Smooth muscle cell of the coronary artery (primary cell): ENCODE data around the gene KRTAP9-8. TPM values are rescaled to one million over a fixed set of nuclear protein-coding genes. Genes with fewer than 3 reads are reported as not detected.

Experiments used
- total RNA-seq: library from RNA; depleted of rRNA; stranded (reverse); fragments of >200 nt; gene quantifications from 2 replicates; pipeline ENCODE4 v1.2.3, GENCODE V29; 2014; ENCODE audit warnings: low replicate concordance

The KRTAP9-8 gene
- total RNA-seq, result not detected in 2 replicates

GRCh38 chr17:41237949-41238437 is at the start of gene KRTAP9-8:
TSS of gene KRTAP9-8 (plus strand) at chr17:41237999. CDS start at chr17:41238052, 53 bp downstream.

GRCh38 chr17:41189837-41190318 is 47.9 kb upstream of the KRTAP9-8 start, which contains the start of gene KRTAP9-1:
TSS of gene KRTAP9-1 (plus strand) at chr17:41189887. CDS start at chr17:41189887, 0 bp downstream.

GRCh38 chr17:41226598-41227095 is 11.2 kb upstream of the KRTAP9-8 start, which contains the start of gene KRTAP9-2:
TSS of gene KRTAP9-2 (plus strand) at chr17:41226648. CDS start at chr17:41226655, 7 bp downstream.

GRCh38 chr17:41232399-41233105 is 5.2 kb upstream of the KRTAP9-8 start, which contains the start of gene KRTAP9-3:
TSS of gene KRTAP9-3 (plus strand) at chr17:41232449. CDS start at chr17:41232502, 53 bp downstream.

GRCh38 chr17:41249637-41250240 is 11.9 kb downstream of the KRTAP9-8 start, which contains the start of gene KRTAP9-4:
TSS of gene KRTAP9-4 (plus strand) at chr17:41249687. CDS start at chr17:41249721, 34 bp downstream.

GRCh38 chr17:41255381-41256290 is 17.8 kb downstream of the KRTAP9-8 start, which contains the start of gene KRTAP9-9:
TSS of gene KRTAP9-9 (plus strand) at chr17:41255384.

GRCh38 chr17:41265078-41265477 is 27.3 kb downstream of the KRTAP9-8 start, which contains the start of gene KRTAP9-6:
TSS of gene KRTAP9-6 (plus strand) at chr17:41265378. CDS start at chr17:41265378, 0 bp downstream.

GRCh38 chr17:41275648-41276190 is 37.9 kb downstream of the KRTAP9-8 start, which contains the start of gene KRTAP9-7:
TSS of gene KRTAP9-7 (plus strand) at chr17:41275698. CDS start at chr17:41275698, 0 bp downstream.

Other genes starting within 250 kb of the KRTAP9-8 start
- not detected in 2 replicates for gene KRTAP3-3, start 243.8 kb upstream of the KRTAP9-8 start, total RNA-seq
- gene KRTAP3-2, start 238.1 kb upstream of the KRTAP9-8 start, total RNA-seq, result not detected in 2 replicates
- gene KRTAP3-1, start 228.9 kb upstream of the KRTAP9-8 start, total RNA-seq, result not detected in 2 replicates
- gene KRTAP1-5, start 210.8 kb upstream of the KRTAP9-8 start, total RNA-seq, result not detected in 2 replicates
- gene KRTAP1-4, start 207.8 kb upstream of the KRTAP9-8 start, total RNA-seq, result not detected in 2 replicates
- gene KRTAP1-3, start 203.1 kb upstream of the KRTAP9-8 start, total RNA-seq, result not detected in 2 replicates
- not detected in 2 replicates for gene KRTAP1-1, start 196.5 kb upstream of the KRTAP9-8 start, total RNA-seq
- gene KRTAP2-1, start 190.7 kb upstream of the KRTAP9-8 start, total RNA-seq, result not detected in 2 replicates
- gene KRTAP2-2, start 182.8 kb upstream of the KRTAP9-8 start, total RNA-seq, result not detected in 2 replicates
- gene KRTAP2-3, start 177.9 kb upstream of the KRTAP9-8 start, total RNA-seq, result not detected in 2 replicates
- not detected in 2 replicates for gene KRTAP2-4, start 172.1 kb upstream of the KRTAP9-8 start, total RNA-seq
- not detected in 2 replicates for gene KRTAP4-7, start 153.8 kb upstream of the KRTAP9-8 start, total RNA-seq
- not detected in 2 replicates for gene KRTAP4-8, start 139.9 kb upstream of the KRTAP9-8 start, total RNA-seq
- not detected in 2 replicates for gene KRTAP4-16, start 135.8 kb upstream of the KRTAP9-8 start, total RNA-seq
- gene KRTAP4-9, start 132.6 kb upstream of the KRTAP9-8 start, total RNA-seq, result not detected in 2 replicates
- gene KRTAP4-11, start 119.6 kb upstream of the KRTAP9-8 start, total RNA-seq, result not detected in 2 replicates
- gene KRTAP4-12, start 113.8 kb upstream of the KRTAP9-8 start, total RNA-seq, result not detected in 2 replicates
- gene KRTAP4-6, start 97.5 kb upstream of the KRTAP9-8 start, total RNA-seq, result not detected in 2 replicates
- gene KRTAP4-5, start 88.2 kb upstream of the KRTAP9-8 start, total RNA-seq, result not detected in 2 replicates
- gene KRTAP4-4, start 77.3 kb upstream of the KRTAP9-8 start, total RNA-seq, result not detected in 2 replicates
- not detected in 2 replicates for gene KRTAP4-3, start 69.8 kb upstream of the KRTAP9-8 start, total RNA-seq
- gene KRTAP4-2, start 59.8 kb upstream of the KRTAP9-8 start, total RNA-seq, result not detected in 2 replicates
- gene KRTAP4-1, start 53.1 kb upstream of the KRTAP9-8 start, total RNA-seq, result not detected in 2 replicates
- gene KRTAP9-1, start 48.1 kb upstream of the KRTAP9-8 start, total RNA-seq, result not detected in 2 replicates
- not detected in 2 replicates for gene KRTAP9-2, start 11.4 kb upstream of the KRTAP9-8 start, total RNA-seq
- not detected in 2 replicates for gene KRTAP9-3, start 5.5 kb upstream of the KRTAP9-8 start, total RNA-seq
- not detected in 2 replicates for gene KRTAP9-4, start 11.7 kb downstream of the KRTAP9-8 start, total RNA-seq
- gene KRTAP9-9, start 17.4 kb downstream of the KRTAP9-8 start, total RNA-seq, result not detected in 2 replicates
- gene KRTAP9-6, start 27.4 kb downstream of the KRTAP9-8 start, total RNA-seq, result not detected in 2 replicates
- not detected in 2 replicates for gene KRTAP9-7, start 37.7 kb downstream of the KRTAP9-8 start, total RNA-seq
- gene KRTAP29-1, start 64.9 kb downstream of the KRTAP9-8 start, total RNA-seq, result not detected in 2 replicates
- gene KRTAP16-1, start 71.3 kb downstream of the KRTAP9-8 start, total RNA-seq, result not detected in 2 replicates
- not detected in 2 replicates for gene KRTAP17-1, start 77.7 kb downstream of the KRTAP9-8 start, total RNA-seq
- not detected in 2 replicates for gene KRT33A, start 112.8 kb downstream of the KRTAP9-8 start, total RNA-seq
- gene KRT33B, start 131.8 kb downstream of the KRTAP9-8 start, total RNA-seq, result not detected in 2 replicates
- gene KRT34, start 144.3 kb downstream of the KRTAP9-8 start, total RNA-seq, result under 0.01 TPM in 1 of 2 replicates, not detected in the other
- not detected in 2 replicates for gene KRT31, start 159.6 kb downstream of the KRTAP9-8 start, total RNA-seq
- gene KRT37, start 186.6 kb downstream of the KRTAP9-8 start, total RNA-seq, result not detected in 2 replicates
- under 0.01 TPM in 1 of 2 replicates, not detected in the other for gene KRT38, start 203.0 kb downstream of the KRTAP9-8 start, total RNA-seq
- not detected in 2 replicates for gene KRT32, start 229.4 kb downstream of the KRTAP9-8 start, total RNA-seq
- gene KRT35, start 243.2 kb downstream of the KRTAP9-8 start, total RNA-seq, result not detected in 2 replicates